HEK293 (cell line): ENCODE measurements around the gene PTTG1.

ENCODE experiments used
- CTCF ChIA-PET: fragments of 350-600 bp; formaldehyde crosslinking; extraction: SDS; loops from one replicate; lab custom pipeline; 2021; ENCODE audit warnings: antibody characterized with exemption; lab: Yijun Ruan, JAX
- POLR2A ChIA-PET: fragments of 300-600 bp; formaldehyde crosslinking; extraction: SDS; loops from one replicate; lab custom pipeline; 2020; ENCODE audit warnings: antibody characterized with exemption, inconsistent platforms; lab: Yijun Ruan, JAX
- H3K27ac ChIP-seq: fragments of 200-500 bp; sonication (Bioruptor generic); 2 replicates; pipeline ENCODE4 v1.5.1; 2014; ENCODE audit warnings: low read depth, low read length, control low read depth, inconsistent platforms; ENCODE audit errors: extremely low read depth
- H3K36me3 ChIP-seq, 2 experiments: fragments of 200-500 bp in 1 of 2; sonication (Bioruptor generic) in 1 of 2; 1 replicate in 1 of 2; 2 replicates in 1 of 2; pipeline ENCODE4 v1.5.1; 2014 to 2017; ENCODE audit warnings: inconsistent platforms in 2 of 2, low read length in 2 of 2; ENCODE audit not compliant: control insufficient read depth in 2 of 2, insufficient read depth in 1 of 2
- H3K4me1 ChIP-seq: fragments of 200-500 bp; sonication (Bioruptor generic); 2 replicates; pipeline ENCODE4 v1.5.1; 2014; ENCODE audit warnings: mild to moderate bottlenecking, low read length, inconsistent platforms; ENCODE audit not compliant: control insufficient read depth, insufficient read depth
- H3K4me3 ChIP-seq: 2 replicates; pipeline ENCODE4 v1.5.1; 2011; ENCODE audit warnings: low read depth, mild to moderate bottlenecking, control low read depth, low read length, moderate library complexity
- H3K9me3 ChIP-seq: fragments of 200-500 bp; sonication (Bioruptor generic); 2 replicates; pipeline ENCODE4 v1.5.1; 2014; ENCODE audit warnings: low read depth, low read length, inconsistent platforms; ENCODE audit not compliant: control insufficient read depth, insufficient read depth
- AEBP2 ChIP-seq: fragments of 450-650 bp; formaldehyde crosslinking; IDR thresholded peaks from 2 replicates; pipeline ENCODE4 v1.5.1; 2016; ENCODE audit warnings: missing biosample characterization, missing genetic modification characterization, borderline replicate concordance
- BCL11B ChIP-seq: fragments of 450-650 bp; formaldehyde crosslinking; IDR thresholded peaks from 2 replicates; pipeline ENCODE4 v1.5.1; 2016; ENCODE audit warnings: low read depth, missing biosample characterization, missing genetic modification characterization
- GLI2 ChIP-seq: fragments of 450-650 bp; formaldehyde crosslinking; IDR thresholded peaks from 2 replicates; pipeline ENCODE4; 2017; ENCODE audit warnings: missing biosample characterization, missing genetic modification characterization, low read depth, borderline replicate concordance
- KLF9 ChIP-seq: fragments of 450-650 bp; formaldehyde crosslinking; IDR thresholded peaks from 2 replicates; pipeline ENCODE4 v1.5.1; 2016; ENCODE audit warnings: missing biosample characterization, missing genetic modification characterization, low read depth
- MEIS1 ChIP-seq: sonication (generic); formaldehyde crosslinking; IDR thresholded peaks from 2 replicates; pipeline ENCODE4 v1.8.1; 2022; ENCODE audit warnings: missing genetic modification reagents, mild to moderate bottlenecking, borderline replicate concordance
- MZF1 ChIP-seq: fragments of 450-650 bp; formaldehyde crosslinking; IDR thresholded peaks from 2 replicates; pipeline ENCODE4 v1.5.1; 2017; ENCODE audit warnings: missing biosample characterization, missing genetic modification characterization, borderline replicate concordance
- OSR2 ChIP-seq: fragments of 450-650 bp; formaldehyde crosslinking; IDR thresholded peaks from 2 replicates; pipeline ENCODE4 v1.5.1; 2016; ENCODE audit warnings: missing biosample characterization, missing genetic modification characterization
- OVOL3 ChIP-seq: fragments of 450-650 bp; formaldehyde crosslinking; IDR thresholded peaks from 2 replicates; pipeline ENCODE4 v1.5.1; 2016; ENCODE audit warnings: missing biosample characterization, missing genetic modification characterization
- REPIN1 ChIP-seq: fragments of 450-650 bp; formaldehyde crosslinking; IDR thresholded peaks from 2 replicates; pipeline ENCODE4 v1.5.1; 2017; ENCODE audit warnings: missing biosample characterization, missing genetic modification characterization, low read depth
- ZBTB1 ChIP-seq: fragments of 450-650 bp; formaldehyde crosslinking; IDR thresholded peaks from 2 replicates; pipeline ENCODE4 v1.5.1; 2016; ENCODE audit warnings: missing biosample characterization, missing genetic modification characterization
- ZBTB6 ChIP-seq: fragments of 450-650 bp; formaldehyde crosslinking; IDR thresholded peaks from 2 replicates; pipeline ENCODE4 v1.5.1; 2017; ENCODE audit warnings: missing biosample characterization, missing genetic modification characterization
- ZBTB7A ChIP-seq: fragments of 450-650 bp; formaldehyde crosslinking; IDR thresholded peaks from 2 replicates; pipeline ENCODE4 v1.5.1; 2016; ENCODE audit warnings: low read depth, missing biosample characterization, missing genetic modification characterization
- ZFP37 ChIP-seq: fragments of 450-650 bp; formaldehyde crosslinking; IDR thresholded peaks from 2 replicates; pipeline ENCODE4 v1.5.1; 2016; ENCODE audit warnings: missing biosample characterization, missing genetic modification characterization
- ZFP69B ChIP-seq: fragments of 450-650 bp; formaldehyde crosslinking; IDR thresholded peaks from 2 replicates; pipeline ENCODE4 v1.5.1; 2016; ENCODE audit warnings: missing biosample characterization, missing genetic modification characterization
- ZNF138 ChIP-seq: fragments of 450-650 bp; formaldehyde crosslinking; IDR thresholded peaks from 2 replicates; pipeline ENCODE4 v1.5.1; 2016; ENCODE audit warnings: missing biosample characterization, missing genetic modification characterization, borderline replicate concordance
- ZNF16 ChIP-seq: fragments of 450-650 bp; formaldehyde crosslinking; IDR thresholded peaks from 2 replicates; pipeline ENCODE4 v1.5.1; 2016; ENCODE audit warnings: low read depth, missing biosample characterization, missing genetic modification characterization
- ZNF19 ChIP-seq: fragments of 450-650 bp; formaldehyde crosslinking; IDR thresholded peaks from 2 replicates; pipeline ENCODE4; 2016; ENCODE audit warnings: missing biosample characterization, missing genetic modification characterization, low read depth
- ZNF280D ChIP-seq: fragments of 450-650 bp; formaldehyde crosslinking; IDR thresholded peaks from 2 replicates; pipeline ENCODE4 v1.5.1; 2016; ENCODE audit warnings: missing biosample characterization, missing genetic modification characterization
- ZNF404 ChIP-seq: fragments of 450-650 bp; formaldehyde crosslinking; IDR thresholded peaks from 2 replicates; pipeline ENCODE4 v1.5.1; 2017; ENCODE audit warnings: missing biosample characterization, missing genetic modification characterization
- ZNF501 ChIP-seq: fragments of 450-650 bp; formaldehyde crosslinking; IDR thresholded peaks from 2 replicates; pipeline ENCODE4 v1.5.1; 2016; ENCODE audit warnings: missing biosample characterization, missing genetic modification characterization
- ZNF513 ChIP-seq: fragments of 450-650 bp; IDR thresholded peaks from 2 replicates; pipeline ENCODE4 v1.5.1; 2018; ENCODE audit warnings: missing biosample characterization, missing genetic modification characterization
- ZNF521 ChIP-seq: fragments of 450-650 bp; formaldehyde crosslinking; IDR thresholded peaks from 2 replicates; pipeline ENCODE4 v1.5.1; 2017; ENCODE audit warnings: missing biosample characterization, mild to moderate bottlenecking, missing genetic modification characterization
- ZNF561 ChIP-seq: fragments of 450-650 bp; IDR thresholded peaks from 2 replicates; pipeline ENCODE4 v1.5.1; 2018; ENCODE audit warnings: missing biosample characterization, missing genetic modification characterization, borderline replicate concordance
- ZNF596 ChIP-seq: fragments of 450-650 bp; IDR thresholded peaks from 2 replicates; pipeline ENCODE4 v1.5.0; 2018; ENCODE audit warnings: missing biosample characterization, mild to moderate bottlenecking, missing genetic modification characterization, moderate library complexity
- ZNF626 ChIP-seq: fragments of 450-650 bp; sonication (Bioruptor Pico); formaldehyde crosslinking; IDR thresholded peaks from 2 replicates; pipeline ENCODE4 v1.5.1; 2018; ENCODE audit warnings: missing biosample characterization, missing genetic modification characterization, inconsistent platforms
- ZNF830 ChIP-seq: fragments of 450-650 bp; IDR thresholded peaks from 2 replicates; pipeline ENCODE4 v1.5.0; 2018; ENCODE audit warnings: missing biosample characterization, missing genetic modification characterization, low read depth, mild to moderate bottlenecking, moderate library complexity
- ZSCAN16 ChIP-seq: fragments of 450-650 bp; formaldehyde crosslinking; IDR thresholded peaks from 2 replicates; pipeline ENCODE4 v1.5.1; 2016; ENCODE audit warnings: missing biosample characterization, missing genetic modification characterization
- ZSCAN23 ChIP-seq: fragments of 450-650 bp; formaldehyde crosslinking; IDR thresholded peaks from 2 replicates; pipeline ENCODE4 v1.5.1; 2016; ENCODE audit warnings: missing biosample characterization, missing genetic modification characterization

PTTG1 gene

DNA sequence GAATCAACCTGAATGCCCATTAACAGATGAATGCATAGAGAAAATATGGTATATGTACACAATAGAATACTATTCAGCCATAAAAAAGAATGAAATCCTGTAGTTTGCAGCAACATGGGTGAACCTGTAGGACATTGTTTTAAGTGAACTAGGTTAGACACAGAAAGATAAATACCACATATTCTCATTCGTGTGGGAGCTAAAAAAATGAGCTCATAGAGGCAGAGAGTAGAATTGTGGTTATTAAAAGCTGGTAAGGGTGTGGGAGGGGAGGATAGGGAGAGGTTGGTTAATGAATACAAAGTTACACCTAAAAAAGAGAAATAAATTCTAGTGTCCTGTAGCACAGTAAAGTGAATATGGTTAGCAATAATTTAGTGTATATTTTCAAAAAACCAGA, 23.5 kb downstream of the PTTG1 start:
- TF ChIP-seq KLF9 (no peak), GLI2 (tag by site-specific recombination) (no peak), OSR2 (tag by site-specific recombination) (no peak), ZNF561 (no peak), ZBTB7A (tag by site-specific recombination) (no peak), ZNF501 (tag by site-specific recombination) (no peak), MEIS1 (CRISPR knock-in tag) (no peak), ZNF16 (tag by site-specific recombination) (no peak), ZNF626 (tag by site-specific recombination) (no peak), ZNF138 (tag by site-specific recombination) (no peak), BCL11B (tag by site-specific recombination) (no peak), OVOL3 (tag by site-specific recombination) (no peak), ZNF521 (no peak), ZNF19 (no peak), ZBTB1 (no peak), ZBTB6 (tag by site-specific recombination) (no peak)
- Histone ChIP-seq H3K36me3 (no peaks in the 10 kb centered on the region), H3K4me3 (no peak overlapping the region), H3K27ac (no peak overlapping the region), H3K9me3 (no peaks in the 10 kb centered on the region), H3K4me1 (no peaks in the 10 kb centered on the region)
- ChIA-PET CTCF (no interaction called here), POLR2A (no interaction called here)

GRCh38 chr5:160445751-160446150, 24.1 kb downstream of the PTTG1 start:
- H3K9me3 ChIP-seq, result no peaks in the 10 kb centered on the region
- no peak overlapping the region for H3K4me3 ChIP-seq
- CTCF ChIA-PET, result no interaction called here
- no peaks in the 10 kb centered on the region for H3K36me3 ChIP-seq
- H3K27ac ChIP-seq, result no peak overlapping the region
- no peaks in the 10 kb centered on the region for H3K4me1 ChIP-seq
- POLR2A ChIA-PET, result no interaction called here
- TF ChIP-seq ZNF404 (tag by site-specific recombination), result no peak
- TF ChIP-seq ZFP69B, result no peak
- TF ChIP-seq ZFP37 (tag by site-specific recombination), result no peak
- TF ChIP-seq REPIN1 (tag by site-specific recombination), result no peak
- no peak for TF ChIP-seq ZNF596 (tag by site-specific recombination)
- TF ChIP-seq ZNF513, result no peak
- TF ChIP-seq ZSCAN16 (tag by site-specific recombination), result no peak
- TF ChIP-seq MZF1 (tag by site-specific recombination), result no peak
- TF ChIP-seq ZNF280D (tag by site-specific recombination), result no peak
- TF ChIP-seq ZNF830 (tag by site-specific recombination), result no peak
- TF ChIP-seq ZSCAN23 (tag by site-specific recombination), result no peak
- no peak for TF ChIP-seq AEBP2 (tag by site-specific recombination)
